Measurements from ENCODE around the gene CUL4A. TPM values are rescaled to one million over a fixed set of nuclear protein-coding genes. Genes with fewer than 3 reads are reported as not detected.

Gene CUL4A
- polyA plus RNA-seq, 1 of the 3 experiments (the other 2 are of a cell fraction), result 51.2 TPM

- no peak overlapping the region for H3K27ac ChIP-seq (ENCODE audit: low read depth in 2 of 2, low read length in 1 of 2)
- no peak for DNase-seq
- no peak overlapping the region for H3K4me3 ChIP-seq (ENCODE audit: low read depth in 2 of 2, low read length in 1 of 2)
- H3K9ac ChIP-seq, result no peak overlapping the region
- H3K27me3 ChIP-seq (ENCODE audit: insufficient read depth), result no peaks in the 10 kb centered on the region
- no peak overlapping the region for H2AFZ ChIP-seq (ENCODE audit: low read depth)
- no peaks in the 10 kb centered on the region for H3K79me2 ChIP-seq (ENCODE audit: insufficient read depth)
- H3F3A ChIP-seq (replicated peaks; ENCODE audit: insufficient read depth), result no peaks in the 10 kb centered on the region
- no peak overlapping the region for H3K4me2 ChIP-seq
- no peak for TF ChIP-seq CHD2 (IDR thresholded peaks at IDR 0.05; ENCODE audit: low read length, partially characterized antibody)
- no peak for TF ChIP-seq FOXJ3 (CRISPR knock-in tag; IDR thresholded peaks at IDR 0.05)
- no peak for TF ChIP-seq CTCF (IDR thresholded peaks at IDR 0.05)
- TF ChIP-seq IRF3 (IDR thresholded peaks at IDR 0.05; ENCODE audit: low read depth, low read length), result no peak
- no peak for TF ChIP-seq FOSL2 (IDR thresholded peaks at IDR 0.05; ENCODE audit: borderline replicate concordance, low read depth)
- no peak for TF ChIP-seq ELF1 (IDR thresholded peaks at IDR 0.05)
- no peak for TF ChIP-seq USF2 (IDR thresholded peaks at IDR 0.05; ENCODE audit: borderline replicate concordance, low read depth, low read length)
- no peak for TF ChIP-seq SMC3 (IDR thresholded peaks at IDR 0.05; ENCODE audit: low read depth, low read length)
- TF ChIP-seq RAD21 (IDR thresholded peaks at IDR 0.05; ENCODE audit: low read length), result no peak
- no peak for TF ChIP-seq MAX (IDR thresholded peaks at IDR 0.05; ENCODE audit: low read depth)
- no peak for TF ChIP-seq YY1 (IDR thresholded peaks at IDR 0.05; ENCODE audit: low read depth)
- no peak for TF ChIP-seq MEF2A (IDR thresholded peaks at IDR 0.05; ENCODE audit: borderline replicate concordance, low read depth)
- no peak for TF ChIP-seq GABPA (IDR thresholded peaks at IDR 0.05; ENCODE audit: low read depth)
- TF ChIP-seq GATA2 (CRISPR knock-in tag; IDR thresholded peaks at IDR 0.05), result no peak
- TF ChIP-seq REST (IDR thresholded peaks at IDR 0.05; ENCODE audit: low read depth, low read length), result no peak
- ChIA-PET CTCF (interaction anchor here (0.6 to 1.6 kb wide), 2 partner anchors 214 to 1036 kb away, joined by 3 to 5 read pairs; no protein-coding TSS in a partner anchor), POLR2A (no interaction called here)
- H3K9me2 ChIP-seq, result no peaks in the 10 kb centered on the region
- no peaks in the 10 kb centered on the region for H3K9me3 ChIP-seq
- H3K4me1 ChIP-seq (ENCODE audit: control insufficient read depth in 1 of 2, insufficient read depth in 2 of 2, low read depth in 1 of 2, low read length in 1 of 2), result no peaks in the 10 kb centered on the region
- no peaks in the 10 kb centered on the region for H4K20me1 ChIP-seq (ENCODE audit: insufficient read depth)
- H3K36me3 ChIP-seq (replicated peaks in 1 of 2; ENCODE audit: control insufficient read depth in 1 of 2, insufficient read depth in 2 of 2, low read length in 1 of 2), result peaks cover 65 to 80% of the 10 kb centered on the region in 2 experiments
- 82% methylated on average over 6 of the region's 6 CpGs for WGBS (ENCODE audit: low lambda C conversion rate)
Measured at GRCh38 chr13:113243847-113244246, 34.4 kb downstream of the CUL4A start.
